Gastroesophageal sphincter (tissue), 4 donors: ENCODE results near the gene ITPA. TPM values are rescaled to one million over a fixed set of nuclear protein-coding genes. Genes with fewer than 3 reads are reported as not detected.

ENCODE experiments used
- ATAC-seq: fragments of 150-250 bp; one replicate; pipeline ENCODE4 v1.9.1; 2016; ENCODE audit warnings: mild to moderate bottlenecking, moderate library complexity
- H3K27ac ChIP-seq, 4 donors: fragments of 200-600 bp; sonication (generic) in 3 of 4; 1 replicate in 3 of 4; 2 replicates in 1 of 4; pipeline ENCODE4 v1.5.1; 2016 to 2019
- H3K27me3 ChIP-seq: fragments of 200-600 bp; sonication (generic); one replicate; pipeline ENCODE4 v1.5.1; 2019
- H3K36me3 ChIP-seq, 2 donors: fragments of 200-600 bp; sonication (generic); one replicate each; pipeline ENCODE4 v1.5.1; 2019; ENCODE audit warnings: control low read depth in 1 of 2
- H3K4me1 ChIP-seq, 3 donors: fragments of 200-600 bp; sonication (generic); 1 replicate in 2 of 3; 2 replicates in 1 of 3; pipeline ENCODE4 v1.5.1; 2016 to 2019; ENCODE audit warnings: control low read depth in 2 of 3
- H3K4me3 ChIP-seq, 2 donors: fragments of 200-600 bp; sonication (generic); one replicate each; pipeline ENCODE4 v1.5.1; 2019; ENCODE audit warnings: mild to moderate bottlenecking in 1 of 2, moderate library complexity in 1 of 2
- H3K9me3 ChIP-seq, 3 donors: fragments of 200-600 bp; sonication (generic); one replicate each; pipeline ENCODE4 v1.5.1; 2017 to 2019; ENCODE audit warnings: control low read depth in 2 of 3
- CTCF ChIP-seq, 4 experiments: fragments of 200-600 bp in 2 of 4; fragments of 450-650 bp in 2 of 4; sonication (generic) in 1 of 4; IDR thresholded peaks; one replicate each; pipeline ENCODE4 v1.5.1; 2017 to 2019; ENCODE audit warnings: antibody characterized with exemption in 4 of 4, mild to moderate bottlenecking in 2 of 4, moderate library complexity in 2 of 4
- EP300 ChIP-seq: sonication (generic); formaldehyde crosslinking; IDR thresholded peaks from one replicate; pipeline ENCODE4 v1.6.1; 2017; ENCODE audit warnings: antibody characterized with exemption, mild to moderate bottlenecking
- POLR2A ChIP-seq, 2 donors: fragments of 450-650 bp; IDR thresholded peaks; one replicate each; pipeline ENCODE4 v1.6.1; 2017; ENCODE audit warnings: antibody characterized with exemption in 2 of 2, mild to moderate bottlenecking in 2 of 2, moderate library complexity in 1 of 2
- POLR2AphosphoS5 ChIP-seq: sonication (generic); formaldehyde crosslinking; IDR thresholded peaks from one replicate; pipeline ENCODE4 v1.6.1; 2017; ENCODE audit warnings: antibody characterized with exemption
- WGBS, 2 donors: methylation state at CpG; one replicate each; pipeline ENCODE4 v1.1.5; 2018; ENCODE audit warnings: low coverage in 1 of 2; 5-methylcytosine and 5-hydroxymethylcytosine counted together
- total RNA-seq, 4 donors: library from RNA; depleted of rRNA; stranded (reverse); fragments of >200 nt; gene quantifications; one replicate each; pipeline ENCODE4 v1.1.0, GENCODE V29; 2016

The ITPA gene
- total RNA-seq, 4 donors from 2014 or later, result 23.5 to 26.8 (median 25.2) TPM

GRCh38 chr20:3228750-3229032 lies 19.4 kb downstream of the ITPA start:
- H3K36me3 ChIP-seq, result peaks cover 0 to 24% of the 10 kb centered on the region in 2 donors
- ATAC-seq, result no peak
- H3K9me3 ChIP-seq, result no peaks in the 10 kb centered on the region
- no peak overlapping the region for H3K27ac ChIP-seq
- TF ChIP-seq POLR2A (IDR thresholded peaks at IDR 0.05), result no peak
- TF ChIP-seq EP300, result no peak
- TF ChIP-seq POLR2AphosphoS5, result no peak
- no peak for TF ChIP-seq CTCF (IDR thresholded peaks at IDR 0.05)
- H3K27me3 ChIP-seq, result peaks cover 3% of the 10 kb centered on the region
- WGBS, 2 donors, result 100% methylated on average over 1 of the region's 11 CpGs; no CpG with 5 or more reads in 1 of the 2 donors
- H3K4me1 ChIP-seq, result no peaks in the 10 kb centered on the region
- H3K4me3 ChIP-seq, result no peak overlapping the region

GRCh38 chr20:3229158-3229557 lies 19.9 kb downstream of the ITPA start:
- H3K9me3 ChIP-seq, result no peaks in the 10 kb centered on the region
- no peaks in the 10 kb centered on the region for H3K4me1 ChIP-seq
- TF ChIP-seq EP300 (no peak), CTCF (IDR thresholded peaks at IDR 0.05) (no peak), POLR2A (IDR thresholded peaks at IDR 0.05) (no peak), POLR2AphosphoS5 (no peak)
- peaks cover 8% of the 10 kb centered on the region for H3K27me3 ChIP-seq
- H3K36me3 ChIP-seq, result peaks cover 0 to 19% of the 10 kb centered on the region in 2 donors
- no peak overlapping the region for H3K27ac ChIP-seq
- ATAC-seq, result no peak
- H3K4me3 ChIP-seq, result no peak overlapping the region
- 87% methylated on average over 10 of the region's 22 CpGs; no CpG with 5 or more reads in 1 of the 2 donors for WGBS, 2 donors

- WGBS, 2 donors, result 70% methylated on average over 2 of the region's 14 CpGs; no CpG with 5 or more reads in 1 of the 2 donors
- no peaks in the 10 kb centered on the region for H3K9me3 ChIP-seq
- no peak for ATAC-seq
Measured at GRCh38 chr20:3229798-3230197, 20.5 kb downstream of the ITPA start.

GRCh38 chr20:3231116-3231515 lies 21.8 kb downstream of the ITPA start:
- 98% methylated on average over 9 of the region's 21 CpGs; no CpG with 5 or more reads in 1 of the 2 donors for WGBS, 2 donors
- ATAC-seq, result no peak

More at GRCh38 chr20:3229798-3230197, 20.5 kb downstream of the ITPA start:
- Histone ChIP-seq H3K27me3 (peaks cover 14% of the 10 kb centered on the region), H3K4me3 (no peak overlapping the region), H3K4me1 (no peaks in the 10 kb centered on the region), H3K27ac (no peak overlapping the region), H3K36me3 (peaks cover 0 to 13% of the 10 kb centered on the region in 2 donors)
- no peak for TF ChIP-seq POLR2A (IDR thresholded peaks at IDR 0.05)
- TF ChIP-seq CTCF (IDR thresholded peaks at IDR 0.05), result no peak
- no peak for TF ChIP-seq POLR2AphosphoS5
- no peak for TF ChIP-seq EP300

More at GRCh38 chr20:3231116-3231515, 21.8 kb downstream of the ITPA start:
- no peak overlapping the region for H3K27ac ChIP-seq
- no peaks in the 10 kb centered on the region for H3K9me3 ChIP-seq
- peaks cover 27% of the 10 kb centered on the region for H3K27me3 ChIP-seq
- no peaks in the 10 kb centered on the region for H3K4me1 ChIP-seq
- TF ChIP-seq POLR2AphosphoS5 (no peak), EP300 (no peak), POLR2A (IDR thresholded peaks at IDR 0.05) (no peak), CTCF (IDR thresholded peaks at IDR 0.05) (no peak)
- peaks cover 0 to 10% of the 10 kb centered on the region in 2 donors for H3K36me3 ChIP-seq
- no peak overlapping the region for H3K4me3 ChIP-seq
